Spleen (tissue), 7 donors: Measurements from ENCODE around the gene ACSM6.

ENCODE experiments used
- POLR2A ChIP-seq, 3 donors: fragments of 450-650 bp; IDR thresholded peaks; one replicate each; pipeline ENCODE4 v1.5.1; 2017; ENCODE audit warnings: antibody characterized with exemption in 3 of 3, mild to moderate bottlenecking in 1 of 3
- POLR2AphosphoS5 ChIP-seq, 3 donors: sonication (generic); formaldehyde crosslinking; IDR thresholded peaks; one replicate each; pipeline ENCODE4 v1.5.1; 2017; ENCODE audit warnings: antibody characterized with exemption in 3 of 3
- TF ChIP-seq, protein P1 (sequence below), 11 experiments: fragments of 200-600 bp in 7 of 11; fragments of 450-650 bp in 4 of 11; sonication (generic) in 4 of 11; IDR thresholded peaks in 8 of 11; conservative IDR thresholded peaks in 3 of 11; 1 replicate in 7 of 11; 2 replicates in 4 of 11; pipeline versions ENCODE4 v1.4.0 to v1.8.0; 2016 to 2021; ENCODE audit warnings: antibody characterized with exemption in 11 of 11, inconsistent platforms in 4 of 11, mild to moderate bottlenecking in 1 of 11
- donor health status: DM: no; HTN: no; CAD: no; lungs with moderate emphysema.
- donor health status: DM: no; HTN: no; CAD: no.
- donor health status: DM: no; HTN: no; CAD: no.

DNA sequence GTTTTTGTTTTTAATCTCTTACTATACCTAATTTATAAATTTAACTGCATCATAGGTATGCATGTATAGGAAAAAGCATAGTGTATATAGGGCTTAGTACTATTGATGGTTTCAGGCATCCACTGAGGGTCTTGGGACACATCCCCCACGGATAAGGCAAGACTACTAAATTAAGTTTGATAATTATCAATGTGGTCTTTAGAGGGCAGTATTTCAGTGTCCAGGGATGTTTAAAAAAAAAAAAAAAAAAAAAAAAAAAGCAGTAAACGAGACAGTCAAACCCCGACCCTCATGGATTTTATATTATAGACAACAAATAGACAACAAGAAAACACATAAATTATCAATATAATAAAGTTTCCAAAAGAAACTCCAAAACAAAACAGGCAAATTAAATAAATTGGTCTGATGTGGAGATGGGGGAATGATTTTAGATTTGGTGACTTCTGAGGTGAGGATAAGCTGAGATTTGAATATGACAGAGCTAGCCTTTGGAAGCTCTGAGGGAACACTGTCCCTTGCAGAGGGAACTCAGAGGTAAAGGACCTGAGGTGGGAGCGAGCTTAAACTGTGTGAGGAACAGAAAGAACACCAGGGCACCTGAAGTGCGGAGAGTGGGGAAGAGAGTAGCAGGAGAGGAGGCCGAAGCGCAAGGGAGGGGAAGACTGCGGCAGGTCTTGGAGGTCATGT lies 14.8 kb downstream of the ACSM6 start:
- TF ChIP-seq, protein P1, sequence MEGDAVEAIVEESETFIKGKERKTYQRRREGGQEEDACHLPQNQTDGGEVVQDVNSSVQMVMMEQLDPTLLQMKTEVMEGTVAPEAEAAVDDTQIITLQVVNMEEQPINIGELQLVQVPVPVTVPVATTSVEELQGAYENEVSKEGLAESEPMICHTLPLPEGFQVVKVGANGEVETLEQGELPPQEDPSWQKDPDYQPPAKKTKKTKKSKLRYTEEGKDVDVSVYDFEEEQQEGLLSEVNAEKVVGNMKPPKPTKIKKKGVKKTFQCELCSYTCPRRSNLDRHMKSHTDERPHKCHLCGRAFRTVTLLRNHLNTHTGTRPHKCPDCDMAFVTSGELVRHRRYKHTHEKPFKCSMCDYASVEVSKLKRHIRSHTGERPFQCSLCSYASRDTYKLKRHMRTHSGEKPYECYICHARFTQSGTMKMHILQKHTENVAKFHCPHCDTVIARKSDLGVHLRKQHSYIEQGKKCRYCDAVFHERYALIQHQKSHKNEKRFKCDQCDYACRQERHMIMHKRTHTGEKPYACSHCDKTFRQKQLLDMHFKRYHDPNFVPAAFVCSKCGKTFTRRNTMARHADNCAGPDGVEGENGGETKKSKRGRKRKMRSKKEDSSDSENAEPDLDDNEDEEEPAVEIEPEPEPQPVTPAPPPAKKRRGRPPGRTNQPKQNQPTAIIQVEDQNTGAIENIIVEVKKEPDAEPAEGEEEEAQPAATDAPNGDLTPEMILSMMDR (IDR thresholded peaks at IDR 0.05 in 8 of 11, conservative IDR thresholded peaks at IDR 0.05 in 3 of 11): peak in 1 of 11 experiments; percentile 19
- no peak for TF ChIP-seq POLR2A (IDR thresholded peaks at IDR 0.05)
- TF ChIP-seq POLR2AphosphoS5 (IDR thresholded peaks at IDR 0.05): no peak
